ENCODE results near the gene CSTPP1. TPM values are rescaled to one million over a fixed set of nuclear protein-coding genes. Genes with fewer than 3 reads are reported as not detected.
"Not testable (repeated sequence)": the region's sequence is repeated elsewhere in the genome, so short reads cannot be mapped to it uniquely, and the experiment has no call there.

CSTPP1 gene
- total RNA-seq, 1 donor from 2014 or later: 6.6 TPM

DNA sequence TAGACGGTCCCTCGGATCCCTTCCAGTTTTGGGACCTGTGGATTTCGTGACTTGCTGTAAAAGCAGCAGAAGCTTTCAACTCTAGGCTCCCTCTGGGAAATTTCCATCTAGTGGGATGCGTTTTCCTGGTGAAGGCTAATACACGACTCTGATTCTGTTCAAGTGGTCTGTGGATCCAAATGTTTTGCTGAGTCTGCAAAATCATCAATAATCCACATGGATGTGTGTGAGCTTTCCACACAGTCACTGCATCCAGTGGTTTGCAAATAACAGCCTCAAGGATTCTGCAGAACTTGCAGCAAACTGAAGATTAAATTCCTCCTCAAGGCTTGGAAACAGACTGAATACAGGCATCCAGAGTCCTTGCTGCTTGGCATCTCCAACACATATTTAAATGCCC lies 266.0 kb downstream of the CSTPP1 start:
- Histone ChIP-seq H3K27me3 (ENCODE audit: control insufficient read depth, insufficient read depth, low read length) (no peaks in the 10 kb centered on the region), H3K4me3 (ENCODE audit: low read depth, low read length) (no peak overlapping the region), H3K36me3 (ENCODE audit: control insufficient read depth, insufficient read depth, low read length) (no peaks in the 10 kb centered on the region)
- FAIRE-seq (no peak), DNase-seq (ENCODE audit: low read depth) (no peak)
- TF ChIP-seq, protein P1, sequence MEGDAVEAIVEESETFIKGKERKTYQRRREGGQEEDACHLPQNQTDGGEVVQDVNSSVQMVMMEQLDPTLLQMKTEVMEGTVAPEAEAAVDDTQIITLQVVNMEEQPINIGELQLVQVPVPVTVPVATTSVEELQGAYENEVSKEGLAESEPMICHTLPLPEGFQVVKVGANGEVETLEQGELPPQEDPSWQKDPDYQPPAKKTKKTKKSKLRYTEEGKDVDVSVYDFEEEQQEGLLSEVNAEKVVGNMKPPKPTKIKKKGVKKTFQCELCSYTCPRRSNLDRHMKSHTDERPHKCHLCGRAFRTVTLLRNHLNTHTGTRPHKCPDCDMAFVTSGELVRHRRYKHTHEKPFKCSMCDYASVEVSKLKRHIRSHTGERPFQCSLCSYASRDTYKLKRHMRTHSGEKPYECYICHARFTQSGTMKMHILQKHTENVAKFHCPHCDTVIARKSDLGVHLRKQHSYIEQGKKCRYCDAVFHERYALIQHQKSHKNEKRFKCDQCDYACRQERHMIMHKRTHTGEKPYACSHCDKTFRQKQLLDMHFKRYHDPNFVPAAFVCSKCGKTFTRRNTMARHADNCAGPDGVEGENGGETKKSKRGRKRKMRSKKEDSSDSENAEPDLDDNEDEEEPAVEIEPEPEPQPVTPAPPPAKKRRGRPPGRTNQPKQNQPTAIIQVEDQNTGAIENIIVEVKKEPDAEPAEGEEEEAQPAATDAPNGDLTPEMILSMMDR (IDR thresholded peaks at IDR 0.05; ENCODE audit: insufficient read depth, low read length, severe bottlenecking): no peak

DNA sequence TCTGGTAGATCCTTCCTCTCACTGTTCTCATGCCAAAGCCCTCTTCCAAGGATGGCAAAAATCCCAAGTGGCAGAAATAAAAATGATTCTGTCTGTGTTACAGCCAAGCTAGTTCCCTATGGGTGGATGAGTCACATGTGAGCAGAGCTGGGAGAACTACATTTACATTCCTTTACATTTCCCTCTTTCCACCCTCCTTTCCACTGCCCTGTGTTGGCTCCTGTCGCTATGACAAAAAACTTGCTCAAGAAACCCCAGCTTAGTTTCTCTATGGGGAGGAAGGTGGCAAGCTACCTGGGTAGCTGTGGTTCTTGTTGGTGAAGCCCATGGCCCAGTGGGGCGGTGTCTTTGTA lies 268.1 kb downstream of the CSTPP1 start:
- DNase-seq (ENCODE audit: low read depth) (peak; percentile 87), FAIRE-seq (peak; percentile 68)
- Histone ChIP-seq H3K4me3 (ENCODE audit: low read depth, low read length) (no peak overlapping the region), H3K27me3 (ENCODE audit: control insufficient read depth, insufficient read depth, low read length) (no peaks in the 10 kb centered on the region), H3K36me3 (ENCODE audit: control insufficient read depth, insufficient read depth, low read length) (no peaks in the 10 kb centered on the region)
- TF ChIP-seq, protein P1 (IDR thresholded peaks at IDR 0.05; ENCODE audit: insufficient read depth, low read length, severe bottlenecking): no peak

DNA sequence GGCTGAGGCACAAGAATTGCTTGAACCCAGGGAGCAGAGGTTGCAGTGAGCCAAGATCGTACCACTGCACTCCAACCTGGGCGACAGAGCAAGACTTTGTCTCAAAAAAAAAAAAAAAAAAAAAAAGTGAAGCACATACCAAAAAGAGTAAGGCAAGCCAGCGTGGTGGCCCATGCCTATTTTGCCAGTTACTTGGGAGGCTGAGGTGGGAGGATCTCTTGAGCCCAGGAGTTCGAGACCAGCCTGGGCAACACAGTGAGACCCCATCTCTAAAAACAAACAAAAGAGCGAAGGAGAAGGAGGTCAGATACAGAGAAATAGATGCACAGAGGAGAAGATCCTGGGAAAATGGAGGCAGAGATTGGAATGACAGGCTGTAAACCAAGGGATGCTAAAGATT lies 270.0 kb downstream of the CSTPP1 start:
- not testable (repeated sequence) for FAIRE-seq; DNase-seq (ENCODE audit: low read depth); H3K4me3 ChIP-seq (ENCODE audit: low read depth, low read length); H3K36me3 ChIP-seq (ENCODE audit: control insufficient read depth, insufficient read depth, low read length); H3K27me3 ChIP-seq (ENCODE audit: control insufficient read depth, insufficient read depth, low read length)

DNA sequence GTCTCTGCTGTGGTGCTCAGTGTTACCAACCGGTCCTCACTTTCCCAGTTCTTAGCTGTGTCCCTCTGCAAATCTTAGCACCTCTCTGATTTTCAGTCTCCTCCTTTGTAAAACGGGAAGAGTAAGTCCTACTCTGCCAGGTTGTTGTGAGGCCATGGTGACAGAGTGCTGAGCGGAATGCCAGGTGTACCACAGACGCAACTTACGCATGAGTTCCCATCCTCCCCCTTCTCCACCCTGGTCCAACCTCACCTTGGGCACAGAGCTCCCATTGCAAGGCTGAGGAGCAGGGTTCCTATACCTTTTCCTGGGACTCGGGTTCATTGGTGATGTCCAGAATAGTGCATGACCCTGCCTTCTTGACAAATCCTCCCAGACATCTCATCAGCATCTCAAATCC lies 270.9 kb downstream of the CSTPP1 start:
- H3K27me3 ChIP-seq (ENCODE audit: control insufficient read depth, insufficient read depth, low read length): no peaks in the 10 kb centered on the region
- TF ChIP-seq, protein P1 (IDR thresholded peaks at IDR 0.05; ENCODE audit: insufficient read depth, low read length, severe bottlenecking): no peak
- FAIRE-seq: no peak
- no peak overlapping the region for H3K4me3 ChIP-seq (ENCODE audit: low read depth, low read length)
- DNase-seq (ENCODE audit: low read depth): no peak
- H3K36me3 ChIP-seq (ENCODE audit: control insufficient read depth, insufficient read depth, low read length): no peaks in the 10 kb centered on the region

DNA sequence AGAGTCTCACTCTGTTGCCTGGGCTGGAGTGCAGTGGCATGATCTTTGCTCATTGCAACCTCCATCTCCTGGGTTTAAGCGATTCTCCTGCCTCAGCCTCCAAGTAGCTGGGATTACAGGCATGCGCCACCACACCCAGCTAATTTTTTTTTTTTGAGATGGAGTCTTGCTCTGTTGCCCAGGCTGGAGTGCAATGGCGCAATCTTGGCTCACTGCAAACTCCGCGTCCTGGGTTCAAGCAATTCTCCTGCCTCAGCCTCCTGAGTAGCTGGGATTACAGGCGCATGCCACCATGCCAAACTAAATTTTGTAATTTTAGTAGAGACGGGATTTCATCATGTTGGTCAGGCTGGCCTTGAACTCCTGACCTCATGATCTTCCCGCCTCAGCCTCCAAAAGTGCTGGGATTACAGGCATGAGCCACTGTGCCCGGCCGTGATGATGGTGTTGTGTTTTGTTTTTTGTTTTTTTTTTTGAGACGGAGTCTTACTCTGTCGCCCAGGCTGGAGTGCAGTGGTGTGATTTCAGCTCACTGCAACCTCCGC lies 271.5 kb downstream of the CSTPP1 start:
- not testable (repeated sequence) for H3K36me3 ChIP-seq (ENCODE audit: control insufficient read depth, insufficient read depth, low read length); DNase-seq (ENCODE audit: low read depth); H3K27me3 ChIP-seq (ENCODE audit: control insufficient read depth, insufficient read depth, low read length); H3K4me3 ChIP-seq (ENCODE audit: low read depth, low read length); FAIRE-seq

DNA sequence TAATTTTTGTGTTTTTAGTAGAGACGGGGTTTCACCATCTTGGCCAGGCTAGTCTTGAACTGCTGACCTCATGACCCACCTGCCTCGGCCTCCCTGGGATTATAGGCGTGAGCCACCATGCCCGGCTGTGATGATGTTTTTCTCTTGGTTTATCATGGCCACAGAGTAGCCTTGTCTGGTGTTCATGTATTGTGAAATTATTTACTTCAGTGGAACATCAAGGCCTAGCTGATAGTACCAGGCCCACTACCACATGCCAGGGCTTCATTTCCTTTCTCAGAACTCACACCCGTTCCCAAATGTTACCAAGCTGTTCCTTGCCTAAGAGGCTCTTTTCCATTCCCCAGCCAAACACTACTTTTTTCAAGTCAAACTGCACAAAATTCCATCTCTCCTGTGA lies 272.1 kb downstream of the CSTPP1 start:
- TF ChIP-seq, protein P1 (IDR thresholded peaks at IDR 0.05; ENCODE audit: insufficient read depth, low read length, severe bottlenecking): no peak
- Histone ChIP-seq H3K36me3 (ENCODE audit: control insufficient read depth, insufficient read depth, low read length) (no peaks in the 10 kb centered on the region), H3K4me3 (ENCODE audit: low read depth, low read length) (no peak overlapping the region), H3K27me3 (ENCODE audit: control insufficient read depth, insufficient read depth, low read length) (no peaks in the 10 kb centered on the region)
- FAIRE-seq (no peak), DNase-seq (ENCODE audit: low read depth) (no peak)

Other genes with a start within 250 kb of the CSTPP1 start
- 15.5 and 19.6 TPM in 2 replicates for gene ARHGAP1, start 236.1 kb upstream of the CSTPP1 start, total RNA-seq
- gene ZNF408, start 235.7 kb upstream of the CSTPP1 start, total RNA-seq: 7.6 and 8.2 TPM in 2 replicates
- gene F2, start 217.5 kb upstream of the CSTPP1 start, total RNA-seq: 0.26 and 0.38 TPM in 2 replicates
- 41.6 and 51.8 TPM in 2 replicates for gene CKAP5, start 90.5 kb upstream of the CSTPP1 start, total RNA-seq
- gene LRP4, start 18.2 kb upstream of the CSTPP1 start, total RNA-seq: 3.3 and 5.0 TPM in 2 replicates
- gene ARFGAP2, start 240.1 kb downstream of the CSTPP1 start, total RNA-seq: 99.7 and 105 TPM in 2 replicates
- 63.2 and 97.1 TPM in 2 replicates for gene PACSIN3, start 249.7 kb downstream of the CSTPP1 start, total RNA-seq